Loucy (cell line): ENCODE measurements around the gene RRN3.
"Not testable (repeated sequence)": the region's sequence is repeated elsewhere in the genome, so short reads cannot be mapped to it uniquely, and the experiment has no call there.

Source experiments
- H2AFZ ChIP-seq: fragments of 200-600 bp; sonication (generic); 2 replicates; pipeline ENCODE4 v1.6.0; 2016; ENCODE audit warnings: antibody characterized with exemption, mild to moderate bottlenecking, low read length, moderate library complexity
- H3F3A ChIP-seq: fragments of 200-600 bp; 2 replicates; pipeline ENCODE4 v1.6.0; 2016; ENCODE audit warnings: antibody characterized with exemption, low read depth, mild to moderate bottlenecking
- H3K27me3 ChIP-seq: fragments of 200-600 bp; sonication (generic); 2 replicates; pipeline ENCODE4 v1.6.1; 2014; ENCODE audit warnings: low read length, mild to moderate bottlenecking; ENCODE audit not compliant: insufficient read depth, poor library complexity, severe bottlenecking
- H3K36me3 ChIP-seq: fragments of 200-600 bp; sonication (generic); 2 replicates; pipeline ENCODE4 v1.6.1; 2016; ENCODE audit warnings: low read length; ENCODE audit not compliant: insufficient read depth
- H3K4me1 ChIP-seq: fragments of 200-600 bp; sonication (generic); 2 replicates; pipeline ENCODE4 v1.5.1; 2014; ENCODE audit warnings: low read length, mild to moderate bottlenecking; ENCODE audit not compliant: insufficient read depth, poor library complexity, severe bottlenecking
- H3K4me2 ChIP-seq: fragments of 200-600 bp; sonication (generic); 2 replicates; pipeline ENCODE4 v1.6.0; 2014; ENCODE audit warnings: antibody characterized with exemption, low read length, low read depth, mild to moderate bottlenecking; ENCODE audit not compliant: poor library complexity, severe bottlenecking
- H3K4me3 ChIP-seq: fragments of 200-600 bp; sonication (generic); 2 replicates; pipeline ENCODE4 v1.5.1; 2014; ENCODE audit warnings: low read length, mild to moderate bottlenecking, mixed read lengths; ENCODE audit not compliant: poor library complexity, severe bottlenecking
- H3K79me2 ChIP-seq: fragments of 200-600 bp; sonication (generic); 2 replicates; pipeline ENCODE4 v1.6.1; 2014; ENCODE audit warnings: low read length; ENCODE audit not compliant: insufficient read depth
- H3K9ac ChIP-seq: fragments of 200-600 bp; sonication (generic); 2 replicates; pipeline ENCODE4 v1.6.0; 2014; ENCODE audit warnings: mild to moderate bottlenecking, low read depth, low read length, moderate library complexity; ENCODE audit not compliant: poor library complexity, severe bottlenecking
- H3K9me2 ChIP-seq: fragments of 200-600 bp; sonication (generic); replicated peaks from 2 replicates; pipeline ENCODE4 v1.6.1; 2016; ENCODE audit warnings: low read depth, low read length, mixed read lengths
- H3K9me3 ChIP-seq: fragments of 200-600 bp; sonication (generic); 2 replicates; pipeline ENCODE4 v1.6.1; 2014; ENCODE audit warnings: mild to moderate bottlenecking, antibody characterized with exemption, low read length, low read depth; ENCODE audit not compliant: insufficient read depth
- H4K20me1 ChIP-seq: fragments of 200-600 bp; sonication (generic); 2 replicates; pipeline ENCODE4 v1.6.0; 2014; ENCODE audit warnings: antibody characterized with exemption, low read length, mild to moderate bottlenecking; ENCODE audit not compliant: insufficient read depth, poor library complexity, severe bottlenecking
- EZH2phosphoT487 ChIP-seq: fragments of 200-600 bp; IDR thresholded peaks from 2 replicates; pipeline ENCODE4 v1.6.1; 2018; ENCODE audit warnings: antibody characterized with exemption, mild to moderate bottlenecking, moderate library complexity, borderline replicate concordance
- TF ChIP-seq, protein P1 (sequence below): fragments of 200-600 bp; sonication (generic); conservative IDR thresholded peaks from 2 replicates; pipeline ENCODE4 v1.5.1; 2014; ENCODE audit warnings: mild to moderate bottlenecking, antibody characterized with exemption, low read length

Gene RRN3

DNA sequence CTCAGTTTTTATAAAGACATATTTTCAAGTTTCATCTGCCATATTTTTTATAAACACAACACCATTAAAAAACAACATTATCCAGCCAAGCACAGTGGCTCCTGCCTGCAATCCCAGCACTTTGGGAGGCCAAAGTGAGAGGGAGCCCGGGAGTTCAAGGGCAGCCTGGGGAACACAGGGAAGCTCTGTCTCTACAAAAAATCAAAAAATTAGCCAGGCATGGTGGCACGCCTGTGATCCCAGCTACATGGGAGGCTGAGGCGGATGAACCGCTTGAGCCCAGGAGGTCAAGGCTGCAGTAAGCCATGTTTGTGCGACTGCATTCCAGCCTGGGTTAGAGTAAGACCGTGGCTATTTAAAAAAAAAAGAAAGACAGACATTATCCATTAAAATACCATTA lies 21.0 kb downstream of the RRN3 start:
- H3K27me3 ChIP-seq: no peaks in the 10 kb centered on the region
- H2AFZ ChIP-seq: no peak overlapping the region
- H4K20me1 ChIP-seq: no peaks in the 10 kb centered on the region
- H3K4me2 ChIP-seq: no peak overlapping the region
- H3K4me1 ChIP-seq: no peaks in the 10 kb centered on the region
- no peak overlapping the region for H3K4me3 ChIP-seq
- H3K9ac ChIP-seq: no peak overlapping the region
- peaks cover 12% of the 10 kb centered on the region; the same call in 1 of the 2 replicates for H3K36me3 ChIP-seq
- TF ChIP-seq, protein P1, sequence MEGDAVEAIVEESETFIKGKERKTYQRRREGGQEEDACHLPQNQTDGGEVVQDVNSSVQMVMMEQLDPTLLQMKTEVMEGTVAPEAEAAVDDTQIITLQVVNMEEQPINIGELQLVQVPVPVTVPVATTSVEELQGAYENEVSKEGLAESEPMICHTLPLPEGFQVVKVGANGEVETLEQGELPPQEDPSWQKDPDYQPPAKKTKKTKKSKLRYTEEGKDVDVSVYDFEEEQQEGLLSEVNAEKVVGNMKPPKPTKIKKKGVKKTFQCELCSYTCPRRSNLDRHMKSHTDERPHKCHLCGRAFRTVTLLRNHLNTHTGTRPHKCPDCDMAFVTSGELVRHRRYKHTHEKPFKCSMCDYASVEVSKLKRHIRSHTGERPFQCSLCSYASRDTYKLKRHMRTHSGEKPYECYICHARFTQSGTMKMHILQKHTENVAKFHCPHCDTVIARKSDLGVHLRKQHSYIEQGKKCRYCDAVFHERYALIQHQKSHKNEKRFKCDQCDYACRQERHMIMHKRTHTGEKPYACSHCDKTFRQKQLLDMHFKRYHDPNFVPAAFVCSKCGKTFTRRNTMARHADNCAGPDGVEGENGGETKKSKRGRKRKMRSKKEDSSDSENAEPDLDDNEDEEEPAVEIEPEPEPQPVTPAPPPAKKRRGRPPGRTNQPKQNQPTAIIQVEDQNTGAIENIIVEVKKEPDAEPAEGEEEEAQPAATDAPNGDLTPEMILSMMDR: no peak
- no peak for TF ChIP-seq EZH2phosphoT487
- H3F3A ChIP-seq: no peaks in the 10 kb centered on the region
- no peaks in the 10 kb centered on the region for H3K9me3 ChIP-seq
- H3K9me2 ChIP-seq: no peaks in the 10 kb centered on the region
- no peaks in the 10 kb centered on the region for H3K79me2 ChIP-seq

DNA sequence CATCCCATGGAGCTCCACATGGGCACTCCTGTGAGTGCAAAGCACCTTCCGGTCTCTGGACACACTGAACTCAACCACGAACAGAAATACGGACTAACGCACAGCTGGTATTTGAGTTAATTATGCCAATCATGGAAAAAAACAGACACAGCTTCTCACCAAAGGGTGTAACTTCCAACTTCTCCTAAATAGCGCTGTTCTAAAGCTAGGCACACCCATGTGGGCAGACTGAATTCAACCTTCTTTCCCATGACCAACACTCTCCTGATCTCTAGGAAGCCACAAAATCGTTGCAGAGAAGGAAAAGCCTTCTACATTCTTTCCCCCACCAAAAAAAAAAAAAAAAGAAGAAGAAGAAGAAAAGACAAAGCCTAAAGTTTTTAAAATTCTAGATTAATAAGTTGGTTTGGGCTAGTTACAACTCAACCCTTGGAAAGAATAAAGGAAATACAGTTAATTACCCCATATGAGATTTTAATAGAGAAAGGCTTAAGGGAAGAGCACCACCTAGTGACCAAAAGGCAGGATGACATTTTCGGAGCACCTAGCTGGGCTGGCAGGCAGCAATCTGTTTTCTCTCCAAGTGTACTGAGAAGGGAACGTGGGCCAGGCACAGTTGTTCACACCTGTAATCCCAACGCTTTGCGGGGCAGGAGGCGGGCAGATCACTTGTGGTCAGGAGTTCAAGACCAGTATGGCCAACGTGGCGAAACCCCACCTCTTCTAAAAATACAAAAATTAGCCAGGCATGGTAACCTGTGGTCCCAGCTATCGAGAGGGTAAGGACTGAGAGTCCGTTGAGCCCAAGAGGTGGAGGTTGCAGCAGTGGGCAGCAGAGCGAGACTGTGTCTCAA lies 21.9 kb downstream of the RRN3 start:
- not testable (repeated sequence) for H3K79me2 ChIP-seq, H3K9me3 ChIP-seq, H2AFZ ChIP-seq, H4K20me1 ChIP-seq, H3K27me3 ChIP-seq, H3K4me1 ChIP-seq, H3K9ac ChIP-seq, H3K9me2 ChIP-seq, H3K4me3 ChIP-seq, H3K4me2 ChIP-seq, H3F3A ChIP-seq
- TF ChIP-seq, protein P1: peak; percentile 30
- H3K36me3 ChIP-seq: peaks cover 12% of the 10 kb centered on the region; the same call in 1 of the 2 replicates

DNA sequence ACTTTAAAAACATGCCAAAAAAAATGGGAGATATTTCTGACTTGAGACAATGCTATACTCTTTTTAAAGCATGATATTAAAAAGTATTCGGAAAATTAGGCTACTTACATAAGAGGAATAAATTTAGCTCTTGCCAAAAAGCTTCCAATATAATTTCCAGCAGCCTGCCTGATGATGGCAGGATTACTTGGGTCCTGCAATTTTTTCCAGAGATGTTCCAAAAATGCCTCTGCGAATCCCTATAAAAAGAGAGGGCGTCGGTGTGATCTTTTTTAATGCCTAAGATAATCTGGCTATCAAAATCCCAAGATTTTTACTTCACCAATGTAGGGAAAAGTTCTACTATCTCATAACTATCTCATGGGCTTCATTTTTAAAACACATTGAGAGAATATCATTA lies 23.1 kb downstream of the RRN3 start:
- not testable (repeated sequence) for H3K9ac ChIP-seq, H3K27me3 ChIP-seq, H4K20me1 ChIP-seq, H2AFZ ChIP-seq, H3K9me3 ChIP-seq, H3K4me1 ChIP-seq, H3K4me3 ChIP-seq, H3K9me2 ChIP-seq, H3K4me2 ChIP-seq, H3K79me2 ChIP-seq, H3F3A ChIP-seq
- H3K36me3 ChIP-seq: peaks cover 12% of the 10 kb centered on the region; the same call in 1 of the 2 replicates

DNA sequence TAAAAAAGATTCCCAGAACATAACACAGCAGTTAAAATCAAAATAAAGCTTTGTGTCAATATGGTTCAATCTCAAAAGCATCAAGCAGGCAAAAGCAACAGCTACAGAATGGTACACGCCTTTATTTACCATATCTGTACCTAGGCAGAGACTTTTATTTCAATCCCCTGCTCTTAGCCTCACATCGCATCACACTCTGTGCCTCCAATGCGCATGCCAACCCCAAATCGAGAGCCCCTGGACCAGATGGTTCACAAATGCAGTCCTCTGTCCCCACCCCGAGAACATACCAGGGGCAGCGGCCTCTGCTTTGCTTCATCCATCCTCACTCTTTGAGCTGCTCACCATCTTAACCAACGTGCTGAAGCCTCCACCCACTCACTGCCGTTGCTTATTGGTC lies 27.4 kb downstream of the RRN3 start:
- not testable (repeated sequence) for H3K4me2 ChIP-seq, H3K9me2 ChIP-seq, H3F3A ChIP-seq, H2AFZ ChIP-seq, H4K20me1 ChIP-seq, H3K4me1 ChIP-seq, H3K9me3 ChIP-seq, H3K9ac ChIP-seq, H3K4me3 ChIP-seq, H3K79me2 ChIP-seq, H3K27me3 ChIP-seq
- peaks cover 17% of the 10 kb centered on the region; the same call in 1 of the 2 replicates for H3K36me3 ChIP-seq

DNA sequence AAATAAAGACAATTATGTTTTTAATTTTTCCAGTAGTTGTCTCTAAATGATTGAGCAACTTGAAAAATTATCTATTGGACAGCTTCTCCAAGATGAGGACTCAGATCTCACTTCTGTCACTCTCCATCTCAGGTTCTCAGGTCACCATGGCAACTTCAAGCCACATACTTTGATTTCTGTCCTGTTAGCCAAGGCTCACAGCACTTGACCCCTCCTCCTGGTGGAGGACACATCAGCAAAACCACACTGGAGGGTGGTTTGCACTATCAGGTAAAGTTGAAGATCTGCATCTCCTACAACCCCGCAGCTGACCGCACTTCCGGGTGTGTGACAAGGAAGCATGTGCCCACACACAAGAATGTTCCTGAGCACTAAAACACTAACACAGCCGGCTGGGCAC lies 28.1 kb downstream of the RRN3 start:
- not testable (repeated sequence) for H3K79me2 ChIP-seq, H3K27me3 ChIP-seq, H3K9ac ChIP-seq, H3K4me1 ChIP-seq, H3F3A ChIP-seq, H3K4me3 ChIP-seq, H4K20me1 ChIP-seq, H2AFZ ChIP-seq, H3K9me2 ChIP-seq, H3K9me3 ChIP-seq, H3K4me2 ChIP-seq
- peaks cover 24% of the 10 kb centered on the region; the same call in 1 of the 2 replicates for H3K36me3 ChIP-seq

DNA sequence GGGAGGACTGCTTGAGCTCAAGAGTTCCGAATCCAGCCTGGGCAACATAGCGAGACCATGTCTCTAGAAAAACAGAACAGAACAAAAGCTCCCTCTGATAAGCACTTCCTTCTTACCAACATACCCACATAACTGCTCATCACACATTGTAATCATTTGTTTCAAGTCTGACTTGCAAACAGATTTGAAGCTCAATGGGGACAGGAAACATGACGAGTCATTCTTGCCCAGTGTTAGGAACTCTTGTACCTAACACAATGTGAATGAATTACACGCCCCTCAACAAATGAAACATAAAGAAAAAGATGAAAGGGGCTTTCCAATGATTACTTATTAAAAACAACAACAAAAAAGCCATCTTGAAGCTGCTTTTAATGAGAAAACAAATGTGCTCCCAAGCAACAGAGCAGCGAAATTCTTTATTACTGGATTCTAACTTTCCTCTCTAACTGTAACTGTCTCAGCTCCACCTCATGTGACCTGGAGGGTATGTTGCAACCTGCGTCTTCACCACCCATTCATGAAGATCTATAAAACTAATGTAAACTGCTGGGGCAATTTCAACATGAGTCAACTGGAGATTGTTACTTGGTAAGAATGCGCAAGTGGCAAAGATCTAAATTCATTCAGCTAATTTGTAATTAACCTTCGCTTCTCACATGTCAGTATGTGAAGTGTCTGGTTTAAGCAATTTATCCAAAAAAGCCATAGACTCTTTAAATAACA lies 31.8 kb downstream of the RRN3 start:
- H4K20me1 ChIP-seq, H3F3A ChIP-seq, H3K79me2 ChIP-seq, H3K27me3 ChIP-seq, H3K4me2 ChIP-seq, H3K4me3 ChIP-seq, H3K9me2 ChIP-seq, H3K9ac ChIP-seq, H3K9me3 ChIP-seq, H3K4me1 ChIP-seq, H2AFZ ChIP-seq: not testable (repeated sequence)
- peaks cover 28% of the 10 kb centered on the region; the same call in 1 of the 2 replicates for H3K36me3 ChIP-seq
